C4-2B (cell line): ENCODE data around the gene SH2D1B.
A peak's percentile ranks its signal among the peaks of the same experiment; 100 is the strongest.

ENCODE experiments used
- H3K27ac ChIP-seq: fragments of 450-650 bp; 2 replicates; pipeline ENCODE4 v1.5.1; 2017
- ZFX ChIP-seq: fragments of 450-650 bp; IDR thresholded peaks from 2 replicates; pipeline ENCODE4 v1.6.1; 2017
- TF ChIP-seq, protein P1 (sequence below): fragments of 450-650 bp; conservative IDR thresholded peaks from 2 replicates; pipeline ENCODE4 v1.5.1; 2017; ENCODE audit warnings: mild to moderate bottlenecking

Gene SH2D1B

DNA sequence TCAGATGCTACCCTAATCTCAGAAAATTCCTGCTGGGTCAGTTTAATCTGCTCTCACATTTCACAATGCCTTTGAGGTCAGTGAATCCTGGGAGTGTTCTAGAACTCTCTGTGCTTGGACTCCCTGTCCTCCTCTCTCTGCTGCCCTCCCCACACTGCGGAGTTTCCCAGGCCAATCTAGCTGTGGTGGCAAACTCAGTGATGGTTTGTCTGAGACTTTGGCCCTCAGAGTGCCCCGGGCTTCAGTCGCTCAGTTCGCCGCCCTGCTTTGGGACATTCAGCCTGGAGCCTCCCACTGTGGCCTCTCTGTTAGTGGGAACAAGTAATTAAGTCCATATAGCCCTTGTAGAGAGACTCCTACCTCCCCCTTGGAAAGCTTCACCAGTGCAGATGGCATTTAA, 23.3 kb downstream of the SH2D1B start:
- TF ChIP-seq ZFX: no peak
- TF ChIP-seq, protein P1, sequence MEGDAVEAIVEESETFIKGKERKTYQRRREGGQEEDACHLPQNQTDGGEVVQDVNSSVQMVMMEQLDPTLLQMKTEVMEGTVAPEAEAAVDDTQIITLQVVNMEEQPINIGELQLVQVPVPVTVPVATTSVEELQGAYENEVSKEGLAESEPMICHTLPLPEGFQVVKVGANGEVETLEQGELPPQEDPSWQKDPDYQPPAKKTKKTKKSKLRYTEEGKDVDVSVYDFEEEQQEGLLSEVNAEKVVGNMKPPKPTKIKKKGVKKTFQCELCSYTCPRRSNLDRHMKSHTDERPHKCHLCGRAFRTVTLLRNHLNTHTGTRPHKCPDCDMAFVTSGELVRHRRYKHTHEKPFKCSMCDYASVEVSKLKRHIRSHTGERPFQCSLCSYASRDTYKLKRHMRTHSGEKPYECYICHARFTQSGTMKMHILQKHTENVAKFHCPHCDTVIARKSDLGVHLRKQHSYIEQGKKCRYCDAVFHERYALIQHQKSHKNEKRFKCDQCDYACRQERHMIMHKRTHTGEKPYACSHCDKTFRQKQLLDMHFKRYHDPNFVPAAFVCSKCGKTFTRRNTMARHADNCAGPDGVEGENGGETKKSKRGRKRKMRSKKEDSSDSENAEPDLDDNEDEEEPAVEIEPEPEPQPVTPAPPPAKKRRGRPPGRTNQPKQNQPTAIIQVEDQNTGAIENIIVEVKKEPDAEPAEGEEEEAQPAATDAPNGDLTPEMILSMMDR: no peak
- H3K27ac ChIP-seq: peak overlapping the region; percentile 5; the same call in 1 of the 2 replicates

DNA sequence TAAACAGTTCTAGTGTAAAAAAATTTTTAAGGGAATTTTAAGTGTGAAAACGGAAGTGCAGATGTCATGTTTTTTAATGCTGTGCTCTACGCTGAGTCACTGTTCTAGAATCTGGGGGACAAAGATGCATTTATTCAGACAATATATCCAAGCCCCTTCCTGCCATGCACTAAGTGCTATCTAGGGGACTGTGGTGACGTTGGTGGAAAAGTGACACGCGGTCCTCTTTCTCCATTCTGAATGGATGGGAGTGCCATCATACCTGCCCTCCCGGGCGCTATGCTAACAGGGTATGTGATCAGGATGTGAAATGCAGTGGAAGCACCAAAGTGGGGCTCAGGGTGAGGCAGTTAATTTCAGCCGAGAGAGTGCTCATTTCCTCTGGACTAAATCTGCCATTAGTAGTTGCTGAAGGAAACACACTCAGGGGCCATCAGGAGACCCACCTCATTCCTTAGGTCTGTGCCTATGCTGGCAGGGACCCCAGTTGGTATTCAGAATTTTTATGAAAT, 23.8 kb downstream of the SH2D1B start:
- peak overlapping the region; percentile 5; the same call in 1 of the 2 replicates for H3K27ac ChIP-seq
- no peak for TF ChIP-seq ZFX
- TF ChIP-seq, protein P1: no peak

DNA sequence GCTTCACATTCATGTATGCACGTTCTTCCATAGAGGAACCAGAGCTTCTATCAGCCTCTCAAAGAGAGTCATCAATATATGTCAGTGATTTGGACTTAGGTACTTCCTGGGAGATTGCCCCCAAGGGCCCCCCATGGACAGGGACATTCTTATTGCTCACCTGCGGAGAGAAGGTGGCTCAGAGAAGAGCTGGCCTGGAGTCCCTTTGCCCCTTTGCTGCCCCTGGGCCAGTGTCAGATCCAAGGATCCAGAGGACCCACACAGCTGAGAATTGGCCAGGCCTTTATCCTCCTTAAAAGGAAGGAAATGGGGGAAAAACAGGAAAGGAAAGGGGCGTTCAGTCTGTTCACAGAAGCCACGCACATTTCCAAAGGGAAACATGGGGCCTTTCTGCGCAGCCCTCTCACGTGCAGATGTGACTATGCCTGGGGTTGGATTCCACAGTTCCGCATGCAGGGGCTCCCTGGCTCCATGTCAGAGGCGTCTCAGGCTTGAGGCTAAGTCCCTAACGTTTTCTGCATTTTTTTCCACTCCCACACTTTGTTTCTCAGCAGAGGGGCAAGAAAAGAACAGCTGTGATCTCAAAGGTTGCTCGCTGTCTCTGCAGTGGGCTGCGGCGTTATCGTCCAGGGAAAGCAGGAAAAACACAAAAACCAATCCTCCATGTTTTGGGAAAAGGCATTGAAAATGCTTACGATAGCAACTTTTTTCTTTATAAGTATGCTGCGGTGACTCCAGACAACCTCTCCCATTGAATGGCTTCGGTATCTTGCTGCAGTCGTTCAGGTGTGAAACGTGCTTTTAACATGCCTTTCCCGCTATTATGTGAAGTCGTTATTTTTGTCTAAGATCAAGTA, 24.5 kb downstream of the SH2D1B start:
- no peak overlapping the region for H3K27ac ChIP-seq

DNA sequence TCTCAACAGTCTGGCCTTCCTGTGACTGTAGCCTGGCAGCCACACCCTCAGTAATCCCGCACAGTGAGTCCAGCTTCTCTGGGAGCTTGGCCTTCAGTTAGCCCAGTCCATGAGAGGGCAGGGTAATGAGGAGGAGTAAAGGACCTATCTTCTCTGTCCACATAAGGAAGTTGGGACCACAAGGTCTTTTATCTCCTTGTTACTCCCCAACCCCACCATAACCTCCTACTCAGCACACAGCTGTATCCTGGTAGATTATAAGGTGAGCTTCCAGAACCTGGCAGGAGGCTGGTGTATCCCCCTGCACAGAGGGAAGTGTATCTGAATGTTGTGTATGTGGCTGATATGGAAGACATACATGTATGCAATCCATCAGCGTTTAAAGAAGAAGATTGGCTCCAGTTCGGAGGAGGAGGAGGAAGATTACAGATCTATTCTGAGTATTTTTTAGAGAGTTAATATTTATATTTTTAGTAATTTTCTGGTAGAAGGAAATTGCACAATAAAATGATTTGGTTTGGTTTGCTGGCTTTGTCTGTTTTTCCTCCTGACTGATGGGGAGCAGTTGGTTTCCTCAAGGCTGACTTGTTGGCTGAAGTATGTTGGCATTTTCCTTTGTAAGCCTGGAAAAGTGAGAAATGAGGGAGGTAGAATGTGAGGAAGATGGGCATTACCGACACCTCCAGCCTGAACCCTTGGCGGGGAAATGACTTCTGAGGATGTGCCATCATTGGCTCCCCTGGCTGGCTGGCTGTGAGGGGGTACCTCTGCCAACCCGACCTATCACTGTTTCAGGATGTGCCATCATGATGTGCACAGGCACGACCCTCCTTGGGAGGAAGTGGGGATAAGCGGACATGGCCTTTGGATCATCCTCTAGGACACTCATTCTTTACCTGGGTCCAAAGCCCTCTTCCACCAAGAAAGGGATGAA, 25.4 kb downstream of the SH2D1B start:
- H3K27ac ChIP-seq: no peak overlapping the region

More for the DNA sequence above, 24.5 kb downstream of the SH2D1B start:
- TF ChIP-seq, protein P1: no peak
- TF ChIP-seq ZFX: no peak

DNA sequence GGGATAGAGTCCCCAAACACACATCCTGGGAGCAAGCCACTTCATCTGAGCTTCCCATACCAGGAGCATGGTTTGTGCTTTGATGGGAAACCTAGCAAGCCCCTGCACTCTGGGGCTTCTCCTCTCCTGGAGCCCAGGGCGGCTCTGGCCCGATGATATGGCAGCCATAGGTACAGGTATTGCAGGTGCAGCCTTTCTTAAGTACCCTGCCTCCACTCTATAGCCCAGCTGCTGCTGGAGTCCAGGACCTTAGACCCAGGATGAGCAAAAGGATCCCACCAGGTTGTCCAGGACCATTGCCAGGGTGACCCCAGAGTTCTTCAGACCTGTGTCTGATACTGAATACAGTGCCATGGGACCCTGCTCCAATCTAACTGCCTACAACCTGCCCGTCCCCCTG, 26.2 kb downstream of the SH2D1B start:
- TF ChIP-seq, protein P1: no peak
- TF ChIP-seq ZFX: no peak
- H3K27ac ChIP-seq: no peak overlapping the region

More for the DNA sequence above, 25.4 kb downstream of the SH2D1B start:
- TF ChIP-seq, protein P1: no peak
- TF ChIP-seq ZFX: no peak

DNA sequence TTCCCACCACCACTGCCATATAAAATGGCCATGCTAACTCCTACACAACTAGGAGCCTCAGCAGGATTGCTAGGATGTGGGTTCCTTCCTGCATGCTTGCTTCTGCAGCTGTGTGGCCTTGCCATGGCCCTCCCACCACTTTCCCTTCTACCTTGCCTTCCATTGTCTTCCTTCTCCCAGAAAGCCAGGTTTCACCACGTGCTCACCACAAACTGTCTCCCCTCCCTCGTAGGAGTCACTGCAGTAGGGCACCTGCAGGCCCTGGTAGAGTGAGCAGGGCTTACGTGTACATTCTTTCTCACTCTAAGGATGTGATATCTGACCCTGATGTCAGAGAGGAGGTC, 26.7 kb downstream of the SH2D1B start:
- H3K27ac ChIP-seq: no peak overlapping the region
- TF ChIP-seq, protein P1: no peak
- TF ChIP-seq ZFX: no peak
